ENCODE data around the gene DEK.

Gene DEK

DNA sequence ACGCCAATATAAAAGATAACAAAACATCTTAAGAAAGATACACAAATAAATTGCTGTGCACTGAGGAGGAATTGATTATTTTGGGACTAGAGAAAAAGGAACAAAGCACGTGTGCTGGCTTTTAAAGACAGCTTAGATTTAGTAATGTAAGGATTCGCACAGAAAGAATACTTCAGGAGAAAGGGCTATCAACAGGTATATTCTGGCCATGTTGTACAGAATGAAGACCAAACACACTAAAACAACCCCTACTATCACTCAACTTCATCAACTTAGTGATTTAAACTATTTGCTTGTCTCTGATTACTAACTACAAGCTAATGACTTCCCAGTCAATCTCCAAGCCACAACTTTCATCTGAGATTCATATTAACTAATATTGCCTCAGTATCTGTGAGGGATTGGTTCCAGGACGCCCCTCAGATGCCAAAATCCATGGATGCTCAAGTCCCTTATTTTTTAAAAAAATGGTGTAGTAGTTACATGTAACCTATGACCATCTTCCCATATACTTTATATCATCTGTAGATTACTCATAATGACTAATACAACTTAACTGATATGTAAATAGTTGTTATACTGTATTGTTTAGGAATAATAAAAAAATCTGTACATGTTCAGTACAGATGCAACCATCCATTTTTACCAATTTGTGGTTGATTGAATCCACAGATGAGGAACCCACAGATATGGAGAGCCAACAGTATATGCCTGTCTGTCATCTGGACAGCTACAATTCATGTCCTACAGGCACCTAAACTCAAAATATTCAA is 4.5 kb downstream of the DEK start:
- TF ChIP-seq, protein P1, sequence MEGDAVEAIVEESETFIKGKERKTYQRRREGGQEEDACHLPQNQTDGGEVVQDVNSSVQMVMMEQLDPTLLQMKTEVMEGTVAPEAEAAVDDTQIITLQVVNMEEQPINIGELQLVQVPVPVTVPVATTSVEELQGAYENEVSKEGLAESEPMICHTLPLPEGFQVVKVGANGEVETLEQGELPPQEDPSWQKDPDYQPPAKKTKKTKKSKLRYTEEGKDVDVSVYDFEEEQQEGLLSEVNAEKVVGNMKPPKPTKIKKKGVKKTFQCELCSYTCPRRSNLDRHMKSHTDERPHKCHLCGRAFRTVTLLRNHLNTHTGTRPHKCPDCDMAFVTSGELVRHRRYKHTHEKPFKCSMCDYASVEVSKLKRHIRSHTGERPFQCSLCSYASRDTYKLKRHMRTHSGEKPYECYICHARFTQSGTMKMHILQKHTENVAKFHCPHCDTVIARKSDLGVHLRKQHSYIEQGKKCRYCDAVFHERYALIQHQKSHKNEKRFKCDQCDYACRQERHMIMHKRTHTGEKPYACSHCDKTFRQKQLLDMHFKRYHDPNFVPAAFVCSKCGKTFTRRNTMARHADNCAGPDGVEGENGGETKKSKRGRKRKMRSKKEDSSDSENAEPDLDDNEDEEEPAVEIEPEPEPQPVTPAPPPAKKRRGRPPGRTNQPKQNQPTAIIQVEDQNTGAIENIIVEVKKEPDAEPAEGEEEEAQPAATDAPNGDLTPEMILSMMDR (conservative IDR thresholded peaks at IDR 0.05; ENCODE audit: low read depth, low read length) = no peak
- no peak for DNase-seq (ENCODE audit: low read depth)
- H3K4me3 ChIP-seq (ENCODE audit: low read length) = no peak overlapping the region

DNA sequence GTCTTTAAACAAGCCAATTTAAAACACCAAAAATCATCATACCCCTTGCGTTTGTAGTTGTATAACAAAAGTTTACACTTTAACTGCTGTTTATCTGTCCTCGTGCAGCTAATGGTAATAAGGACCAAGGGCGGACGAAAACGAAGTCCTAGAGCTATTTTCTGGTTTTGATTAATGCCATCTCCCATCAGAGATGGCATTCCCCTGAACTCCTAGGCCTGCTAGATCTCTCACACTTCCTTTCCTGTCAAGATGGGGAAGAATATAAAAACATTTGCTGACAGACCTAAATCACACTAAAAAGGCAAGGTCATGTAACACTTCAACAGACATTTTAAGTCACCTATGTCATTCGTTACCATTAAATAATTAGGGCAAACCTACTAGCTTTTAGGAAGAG is 9.5 kb downstream of the DEK start:
- TF ChIP-seq, protein P1 (conservative IDR thresholded peaks at IDR 0.05; ENCODE audit: low read depth, low read length) = no peak
- no peak overlapping the region for H3K4me3 ChIP-seq (ENCODE audit: low read length)
- DNase-seq (ENCODE audit: low read depth) = no peak

DNA sequence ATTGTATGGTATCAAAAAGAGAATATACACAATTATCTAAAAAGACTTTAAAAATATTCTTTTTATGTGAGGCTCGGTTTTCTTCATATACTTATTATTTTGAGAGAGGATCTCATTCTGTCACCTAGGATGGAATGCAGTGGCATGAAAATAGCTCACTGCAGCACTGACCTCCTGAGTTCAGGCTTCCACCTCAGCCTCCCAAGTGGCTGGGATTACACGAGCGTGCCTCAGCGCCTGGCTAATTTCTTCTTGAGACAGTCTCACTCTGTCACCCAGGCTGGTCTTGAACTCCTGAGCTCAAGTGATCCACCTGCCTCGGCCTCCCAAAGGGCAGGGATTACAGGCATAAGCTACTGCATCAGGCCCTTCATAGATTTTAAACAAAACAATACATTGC is 10.7 kb downstream of the DEK start:
- no peak overlapping the region for H3K4me3 ChIP-seq (ENCODE audit: low read length)
- TF ChIP-seq, protein P1 (conservative IDR thresholded peaks at IDR 0.05; ENCODE audit: low read depth, low read length) = no peak
- DNase-seq (ENCODE audit: low read depth) = no peak

DNA sequence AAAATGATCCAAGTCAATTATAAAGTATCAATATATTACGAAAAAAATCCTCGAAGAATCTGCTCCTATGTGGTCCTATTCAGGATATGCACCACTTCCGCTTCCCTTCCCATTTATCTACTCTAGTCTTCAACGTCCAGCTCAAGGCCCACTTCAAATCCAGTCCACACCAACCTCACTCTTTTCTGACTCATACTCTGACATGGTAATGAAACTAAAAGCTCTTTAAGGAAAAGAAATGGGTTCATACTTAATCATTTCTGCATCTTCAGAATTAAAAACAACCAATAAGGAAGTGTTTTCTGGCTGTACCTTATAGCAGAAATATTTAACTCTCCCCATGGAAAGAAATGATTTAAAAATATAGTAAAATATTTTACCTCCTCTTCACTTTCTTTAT is 15.1 kb downstream of the DEK start:
- DNase-seq (ENCODE audit: low read depth) = no peak
- no peak overlapping the region for H3K4me3 ChIP-seq (ENCODE audit: low read length)
- TF ChIP-seq, protein P1 (conservative IDR thresholded peaks at IDR 0.05; ENCODE audit: low read depth, low read length) = no peak

DNA sequence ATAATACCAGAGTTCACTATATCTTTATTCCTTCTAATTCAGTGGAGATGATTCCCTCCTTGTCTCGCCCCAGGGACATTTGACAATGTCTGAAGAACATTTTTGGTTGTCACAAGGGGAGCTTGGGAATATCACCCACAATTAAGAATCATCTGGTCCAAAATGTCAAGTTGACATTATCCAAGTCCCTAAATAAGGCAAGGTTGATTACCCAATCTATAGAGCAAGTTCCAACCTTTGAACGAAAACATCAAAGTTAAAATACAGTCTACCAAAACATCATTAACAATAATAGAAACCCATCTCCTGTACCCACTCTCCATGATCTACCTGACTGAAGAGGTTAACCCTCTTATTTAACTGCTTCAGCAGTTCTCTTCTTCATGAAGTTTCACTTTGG is 15.6 kb downstream of the DEK start:
- no peak overlapping the region for H3K4me3 ChIP-seq (ENCODE audit: low read length)
- TF ChIP-seq, protein P1 (conservative IDR thresholded peaks at IDR 0.05; ENCODE audit: low read depth, low read length) = no peak
- DNase-seq (ENCODE audit: low read depth) = no peak

DNA sequence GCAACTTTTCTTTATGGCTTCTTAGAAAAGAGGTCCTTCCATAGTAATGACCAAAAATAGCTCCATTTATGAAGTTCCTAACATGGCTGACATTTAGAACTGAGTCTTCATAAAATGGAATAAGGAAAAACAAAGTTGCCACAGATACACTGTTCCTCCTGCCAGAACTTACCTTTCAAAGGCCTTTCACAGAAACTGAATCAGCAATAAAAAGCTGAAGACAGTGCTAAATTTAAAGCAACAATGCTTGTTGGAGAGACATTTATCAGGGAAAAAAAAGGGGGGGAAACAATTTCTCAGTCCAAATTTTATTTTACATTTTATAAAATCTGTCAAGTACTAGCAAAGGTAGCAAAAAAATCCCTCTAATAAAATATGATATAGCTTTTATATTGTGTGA is 17.3 kb downstream of the DEK start:
- H3K4me3 ChIP-seq (ENCODE audit: low read length) = no peak overlapping the region
- TF ChIP-seq, protein P1 (conservative IDR thresholded peaks at IDR 0.05; ENCODE audit: low read depth, low read length) = no peak
- DNase-seq (ENCODE audit: low read depth) = no peak

DNA sequence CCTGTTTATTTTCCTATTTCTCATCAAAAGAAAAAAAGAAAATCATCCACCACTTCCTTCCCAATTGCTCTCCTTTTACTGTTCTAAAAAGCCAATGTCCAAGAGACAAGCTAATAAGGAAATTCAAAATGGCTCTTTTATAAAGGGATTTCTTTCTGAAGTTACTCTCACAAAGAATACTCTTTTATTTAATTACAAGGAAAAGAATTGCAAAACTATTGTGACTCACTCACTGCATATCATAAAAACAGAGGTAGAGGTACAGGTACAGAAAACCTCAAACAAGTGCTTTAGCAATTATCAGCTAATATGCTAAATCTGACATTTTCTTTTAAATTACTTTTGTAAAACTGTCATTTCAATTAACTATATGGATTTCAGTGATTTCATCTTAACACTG is 18.1 kb downstream of the DEK start:
- DNase-seq (ENCODE audit: low read depth) = no peak
- H3K4me3 ChIP-seq (ENCODE audit: low read length) = no peak overlapping the region
- TF ChIP-seq, protein P1 (conservative IDR thresholded peaks at IDR 0.05; ENCODE audit: low read depth, low read length) = no peak

Measured in retinal pigment epithelial cell (primary cell).